ENCODE data around the gene CLEC2L. TPM values are rescaled to one million over a fixed set of nuclear protein-coding genes. Genes with fewer than 3 reads are reported as not detected.

Gene CLEC2L
- total RNA-seq, 1 donor from 2014 or later, result 0.15 TPM

DNA sequence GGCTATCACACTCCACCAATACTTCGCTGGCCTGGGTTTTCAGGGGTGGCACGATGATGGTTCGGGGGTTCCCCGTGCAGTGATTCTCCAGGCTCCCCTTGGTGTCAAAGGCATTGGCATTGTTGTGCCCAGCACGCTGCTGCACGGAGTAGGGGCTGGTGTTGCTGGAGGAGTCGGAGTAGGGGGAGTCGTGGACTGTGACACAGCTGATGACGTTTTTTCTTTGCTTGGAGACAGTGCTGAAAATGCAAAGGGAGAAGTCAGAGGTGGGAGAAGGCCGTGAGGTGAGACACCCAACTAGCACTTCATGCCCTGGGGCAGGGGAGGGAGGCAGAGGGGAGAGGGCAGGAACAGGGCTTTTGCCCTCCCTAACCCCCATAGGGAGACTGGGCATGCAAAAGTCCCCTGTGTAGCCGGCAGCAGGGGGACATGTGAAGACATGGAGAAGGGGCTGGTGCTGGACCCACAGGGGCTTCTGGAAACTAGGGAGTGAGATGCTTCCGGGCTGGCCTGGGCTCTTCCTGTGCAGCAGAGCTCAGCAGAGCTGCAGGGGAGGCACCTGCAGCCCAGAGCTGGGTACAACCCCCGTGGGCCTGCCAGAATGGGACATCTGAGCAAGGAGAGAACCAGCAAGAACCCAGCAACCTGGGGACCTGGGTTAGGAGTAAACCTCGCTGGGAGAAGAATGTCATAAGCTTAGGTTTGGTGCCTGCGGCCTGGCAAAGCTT, 60.5 kb downstream of the CLEC2L start:
- no peaks in the 10 kb centered on the region for H3K79me2 ChIP-seq (ENCODE audit: low read depth)
- H4K20me1 ChIP-seq (ENCODE audit: low read depth), result peaks cover 6% of the 10 kb centered on the region
- no peak overlapping the region for H3K4me3 Mint-ChIP-seq
- H3K36me3 Mint-ChIP-seq, result peaks cover 25% of the 10 kb centered on the region
- no peak overlapping the region for H3K27ac ChIP-seq
- H3F3A ChIP-seq (ENCODE audit: low read depth), result no peaks in the 10 kb centered on the region
- no peak for DNase-seq (ENCODE audit: low spot score)
- peaks cover 6% of the 10 kb centered on the region for H3K27me3 Mint-ChIP-seq (ENCODE audit: insufficient read depth, low read depth)
- no peak overlapping the region for H2AFZ ChIP-seq (replicated peaks)
- H3K4me1 ChIP-seq, result peaks cover 10% of the 10 kb centered on the region
- TF ChIP-seq, protein P1, sequence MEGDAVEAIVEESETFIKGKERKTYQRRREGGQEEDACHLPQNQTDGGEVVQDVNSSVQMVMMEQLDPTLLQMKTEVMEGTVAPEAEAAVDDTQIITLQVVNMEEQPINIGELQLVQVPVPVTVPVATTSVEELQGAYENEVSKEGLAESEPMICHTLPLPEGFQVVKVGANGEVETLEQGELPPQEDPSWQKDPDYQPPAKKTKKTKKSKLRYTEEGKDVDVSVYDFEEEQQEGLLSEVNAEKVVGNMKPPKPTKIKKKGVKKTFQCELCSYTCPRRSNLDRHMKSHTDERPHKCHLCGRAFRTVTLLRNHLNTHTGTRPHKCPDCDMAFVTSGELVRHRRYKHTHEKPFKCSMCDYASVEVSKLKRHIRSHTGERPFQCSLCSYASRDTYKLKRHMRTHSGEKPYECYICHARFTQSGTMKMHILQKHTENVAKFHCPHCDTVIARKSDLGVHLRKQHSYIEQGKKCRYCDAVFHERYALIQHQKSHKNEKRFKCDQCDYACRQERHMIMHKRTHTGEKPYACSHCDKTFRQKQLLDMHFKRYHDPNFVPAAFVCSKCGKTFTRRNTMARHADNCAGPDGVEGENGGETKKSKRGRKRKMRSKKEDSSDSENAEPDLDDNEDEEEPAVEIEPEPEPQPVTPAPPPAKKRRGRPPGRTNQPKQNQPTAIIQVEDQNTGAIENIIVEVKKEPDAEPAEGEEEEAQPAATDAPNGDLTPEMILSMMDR (IDR thresholded peaks at IDR 0.05), result no peak
- TF ChIP-seq EZH2 (IDR thresholded peaks at IDR 0.05) (no peak), EZH2phosphoT487 (IDR thresholded peaks at IDR 0.05) (no peak)
- H3K9me3 ChIP-seq (ENCODE audit: low read depth), result no peaks in the 10 kb centered on the region
- no peak overlapping the region for H3K4me2 ChIP-seq
- no peak overlapping the region for H3K27ac Mint-ChIP-seq
- H3K9me3 Mint-ChIP-seq, result no peaks in the 10 kb centered on the region
- H3K9ac ChIP-seq, result no peak overlapping the region
- no peaks in the 10 kb centered on the region for H3K4me1 Mint-ChIP-seq
- no peak overlapping the region for H3K4me3 ChIP-seq
- H3K36me3 ChIP-seq, result no peaks in the 10 kb centered on the region
- no peaks in the 10 kb centered on the region for H3K27me3 ChIP-seq

DNA sequence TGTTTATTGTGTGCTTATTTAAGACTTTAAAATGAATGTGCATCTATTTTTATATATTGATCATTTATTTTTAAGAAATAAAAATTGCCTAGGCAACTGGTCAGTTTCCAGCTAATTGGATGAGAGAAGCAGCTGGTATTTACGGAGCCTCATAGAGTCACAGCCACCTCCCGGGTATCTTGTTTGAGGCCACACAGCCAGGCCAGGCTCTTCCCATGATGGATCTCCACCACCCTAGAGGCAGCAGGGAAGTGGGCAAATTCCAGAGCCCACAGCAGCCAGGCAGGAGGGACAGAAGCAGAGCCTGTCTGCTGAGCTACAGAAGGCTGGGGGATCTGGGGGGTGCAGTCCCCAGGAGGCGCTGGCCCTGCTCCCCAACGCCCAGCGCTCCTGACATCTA, 61.6 kb downstream of the CLEC2L start:
- Histone ChIP-seq H2AFZ (replicated peaks) (no peak overlapping the region), H3K9me3 (ENCODE audit: low read depth) (no peaks in the 10 kb centered on the region), H3K4me2 (no peak overlapping the region), H3K4me3 (no peak overlapping the region), H3F3A (ENCODE audit: low read depth) (no peaks in the 10 kb centered on the region), H3K27me3 (no peaks in the 10 kb centered on the region), H3K36me3 (no peaks in the 10 kb centered on the region), H3K27ac (no peak overlapping the region), H3K79me2 (ENCODE audit: low read depth) (no peaks in the 10 kb centered on the region), H3K4me1 (peaks cover 10% of the 10 kb centered on the region), H3K9ac (no peak overlapping the region), H4K20me1 (ENCODE audit: low read depth) (peaks cover 6% of the 10 kb centered on the region)
- Mint-ChIP-seq H3K9me3 (no peaks in the 10 kb centered on the region), H3K27ac (no peak overlapping the region), H3K4me3 (no peak overlapping the region), H3K27me3 (ENCODE audit: insufficient read depth, low read depth) (peaks cover 6% of the 10 kb centered on the region), H3K4me1 (no peaks in the 10 kb centered on the region), H3K36me3 (peaks cover 20% of the 10 kb centered on the region)
- no peak for DNase-seq (ENCODE audit: low spot score)
- TF ChIP-seq EZH2 (IDR thresholded peaks at IDR 0.05) (no peak), EZH2phosphoT487 (IDR thresholded peaks at IDR 0.05) (no peak)
- TF ChIP-seq, protein P1 (IDR thresholded peaks at IDR 0.05), result no peak

DNA sequence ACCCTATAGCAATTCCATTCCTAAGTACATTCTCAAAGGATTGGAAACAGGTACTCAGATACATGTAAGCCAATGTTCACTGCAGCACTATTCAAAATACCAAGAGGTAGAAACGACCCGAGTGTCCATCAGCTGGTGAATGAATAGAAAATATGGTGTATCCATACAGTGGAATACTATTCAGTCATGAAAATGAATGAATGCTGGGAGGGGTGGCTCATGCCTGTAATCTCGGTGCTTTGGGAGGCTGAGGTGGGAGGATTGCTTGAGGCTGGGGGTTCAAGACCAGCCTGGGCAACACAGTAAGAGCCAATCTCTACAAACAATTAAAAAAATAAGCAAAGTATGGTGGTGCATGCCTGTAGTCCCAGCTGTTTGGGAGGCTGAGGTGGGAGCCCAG, 62.8 kb downstream of the CLEC2L start:
- Mint-ChIP-seq H3K27me3 (ENCODE audit: insufficient read depth, low read depth) (peaks cover 6% of the 10 kb centered on the region), H3K4me1 (no peaks in the 10 kb centered on the region), H3K36me3 (peaks cover 17% of the 10 kb centered on the region), H3K9me3 (no peaks in the 10 kb centered on the region), H3K4me3 (no peak overlapping the region), H3K27ac (no peak overlapping the region)
- no peak for DNase-seq (ENCODE audit: low spot score)
- no peaks in the 10 kb centered on the region for H3K36me3 ChIP-seq
- H3K79me2 ChIP-seq (ENCODE audit: low read depth), result no peaks in the 10 kb centered on the region
- H3K27ac ChIP-seq, result no peak overlapping the region
- H3K4me1 ChIP-seq, result peaks cover 10% of the 10 kb centered on the region
- H3K9ac ChIP-seq, result no peak overlapping the region
- H3K9me3 ChIP-seq (ENCODE audit: low read depth), result no peaks in the 10 kb centered on the region
- peaks cover 6% of the 10 kb centered on the region for H4K20me1 ChIP-seq (ENCODE audit: low read depth)
- H3F3A ChIP-seq (ENCODE audit: low read depth), result no peaks in the 10 kb centered on the region
- H3K4me2 ChIP-seq, result no peak overlapping the region
- no peaks in the 10 kb centered on the region for H3K27me3 ChIP-seq
- no peak overlapping the region for H2AFZ ChIP-seq (replicated peaks)
- TF ChIP-seq EZH2 (IDR thresholded peaks at IDR 0.05) (no peak), EZH2phosphoT487 (IDR thresholded peaks at IDR 0.05) (no peak)
- TF ChIP-seq, protein P1 (IDR thresholded peaks at IDR 0.05), result no peak
- H3K4me3 ChIP-seq, result no peak overlapping the region
